CD4-positive, alpha-beta T cell treated with Interleukin-4 for 1 hour (primary cell): Measurements from ENCODE around the gene UMODL1.

Source experiments
- DNase-seq, 2 donors: peaks; one replicate each; pipeline ENCODE4 v3.0.0-alpha.2; 2020 to 2022

UMODL1 gene

GRCh38 chr21:42071146-42071737 is at the start of gene UMODL1:
Gene UMODL1 (plus strand): TSS chr21:42071317. CDS start chr21:42071317, 0 bp downstream.
- DNase-seq = no peak

GRCh38 chr21:42021371-42022090 is 49.6 kb upstream of the UMODL1 start:
- no peak for DNase-seq

GRCh38 chr21:42022091-42022430 is 49.1 kb upstream of the UMODL1 start:
- DNase-seq = no peak

GRCh38 chr21:42022906-42023305 is 48.2 kb upstream of the UMODL1 start:
- no peak for DNase-seq

- DNase-seq = no peak
These were observed 45.6 kb upstream of the UMODL1 start for GRCh38 chr21:42025376-42026081.

GRCh38 chr21:42026082-42026435 is 45.1 kb upstream of the UMODL1 start:
- no peak for DNase-seq

- DNase-seq = no peak
These were observed 43.9 kb upstream of the UMODL1 start for GRCh38 chr21:42027085-42027821.

- no peak for DNase-seq
These were observed 43.0 kb upstream of the UMODL1 start for GRCh38 chr21:42027822-42028765.

GRCh38 chr21:42028766-42029425 is 42.2 kb upstream of the UMODL1 start:
- DNase-seq = no peak

GRCh38 chr21:42030311-42030710 is 40.8 kb upstream of the UMODL1 start:
- DNase-seq = no peak

GRCh38 chr21:42031241-42031640 is 39.9 kb upstream of the UMODL1 start:
- no peak for DNase-seq

- DNase-seq = no peak
These were observed 39.3 kb upstream of the UMODL1 start for GRCh38 chr21:42031816-42032215.

GRCh38 chr21:42032266-42032665 is 38.9 kb upstream of the UMODL1 start:
- DNase-seq = no peak

- no peak for DNase-seq
These were observed 38.1 kb upstream of the UMODL1 start for GRCh38 chr21:42032968-42033367.

GRCh38 chr21:42036313-42036712 is 34.8 kb upstream of the UMODL1 start:
- DNase-seq = no peak

GRCh38 chr21:42037516-42037915 is 33.6 kb upstream of the UMODL1 start:
- DNase-seq = no peak

GRCh38 chr21:42037943-42038342 is 33.2 kb upstream of the UMODL1 start:
- no peak for DNase-seq

GRCh38 chr21:42038393-42038792 is 32.7 kb upstream of the UMODL1 start:
- DNase-seq = no peak

GRCh38 chr21:42038826-42039425 is 32.2 kb upstream of the UMODL1 start:
- no peak for DNase-seq

GRCh38 chr21:42039470-42039901 is 31.6 kb upstream of the UMODL1 start:
- no peak for DNase-seq

GRCh38 chr21:42039911-42040351 is 31.2 kb upstream of the UMODL1 start:
- DNase-seq = no peak
